IPS-18c (cell line): ENCODE measurements around the gene SSH3.

ENCODE experiments used
- H3K4me3 ChIP-seq: 2 replicates; pipeline ENCODE4 v1.7.0; 2013; ENCODE audit warnings: low read depth, mild to moderate bottlenecking, low read length, moderate library complexity; ENCODE audit not compliant: insufficient read depth
- H3K9me3 ChIP-seq: one replicate; pipeline ENCODE4 v1.6.1; 2013; ENCODE audit warnings: mild to moderate bottlenecking, low read length, moderate library complexity; ENCODE audit not compliant: control insufficient read depth, insufficient read depth

SSH3 gene

GRCh38 chr11:67300256-67300755, 3.0 kb upstream of the SSH3 start:
- H3K4me3 ChIP-seq = no peak overlapping the region

GRCh38 chr11:67300756-67301312, 2.5 kb upstream of the SSH3 start:
- Histone ChIP-seq H3K9me3 (peaks cover 2% of the 10 kb centered on the region), H3K4me3 (no peak overlapping the region)

More at GRCh38 chr11:67300256-67300755, 3.0 kb upstream of the SSH3 start:
- peaks cover 2% of the 10 kb centered on the region for H3K9me3 ChIP-seq

GRCh38 chr11:67301313-67301921, 1.9 kb upstream of the SSH3 start:
- Histone ChIP-seq H3K4me3 (no peak overlapping the region), H3K9me3 (peaks cover 2% of the 10 kb centered on the region)

GRCh38 chr11:67301951-67302516, 1.3 kb upstream of the SSH3 start:
- Histone ChIP-seq H3K9me3 (no peaks in the 10 kb centered on the region), H3K4me3 (peak overlapping the region; percentile 82)

- H3K4me3 ChIP-seq = peak overlapping the region; percentile 82
- H3K9me3 ChIP-seq = no peaks in the 10 kb centered on the region
These were observed 679 bp upstream of the SSH3 start for GRCh38 chr11:67302571-67303131.

GRCh38 chr11:67303835-67304411, 593 bp downstream of the SSH3 start:
- Histone ChIP-seq H3K4me3 (peak overlapping the region; percentile 82), H3K9me3 (no peaks in the 10 kb centered on the region)

GRCh38 chr11:67304511-67305113, 1.3 kb downstream of the SSH3 start:
- peak overlapping the region; percentile 82 for H3K4me3 ChIP-seq
- H3K9me3 ChIP-seq = no peaks in the 10 kb centered on the region

- Histone ChIP-seq H3K9me3 (no peaks in the 10 kb centered on the region), H3K4me3 (no peak overlapping the region)
These were observed 3.6 kb downstream of the SSH3 start for GRCh38 chr11:67306769-67307544.

- H3K9me3 ChIP-seq = no peaks in the 10 kb centered on the region
- H3K4me3 ChIP-seq = no peak overlapping the region
These were observed 4.2 kb downstream of the SSH3 start for GRCh38 chr11:67307545-67308001.

GRCh38 chr11:67308031-67308866, 4.9 kb downstream of the SSH3 start:
- Histone ChIP-seq H3K4me3 (no peak overlapping the region), H3K9me3 (no peaks in the 10 kb centered on the region)

GRCh38 chr11:67309166-67309565, 5.8 kb downstream of the SSH3 start:
- H3K9me3 ChIP-seq = no peaks in the 10 kb centered on the region
- H3K4me3 ChIP-seq = no peak overlapping the region

- no peaks in the 10 kb centered on the region for H3K9me3 ChIP-seq
- no peak overlapping the region for H3K4me3 ChIP-seq
These were observed 6.3 kb downstream of the SSH3 start for GRCh38 chr11:67309661-67310061.

GRCh38 chr11:67310246-67311050, 7.1 kb downstream of the SSH3 start:
- no peaks in the 10 kb centered on the region for H3K9me3 ChIP-seq
- no peak overlapping the region for H3K4me3 ChIP-seq

- no peak overlapping the region for H3K4me3 ChIP-seq
These were observed 7.8 kb downstream of the SSH3 start for GRCh38 chr11:67311051-67311555.

GRCh38 chr11:67311556-67312082, 8.3 kb downstream of the SSH3 start:
- Histone ChIP-seq H3K4me3 (no peak overlapping the region), H3K9me3 (no peaks in the 10 kb centered on the region)

More at GRCh38 chr11:67311051-67311555, 7.8 kb downstream of the SSH3 start:
- no peaks in the 10 kb centered on the region for H3K9me3 ChIP-seq
